HEK293T (cell line): ENCODE results near the gene PCNX3.

ENCODE experiments used
- ARNT ChIP-seq: fragments of 450-650 bp; IDR thresholded peaks from 2 replicates; pipeline ENCODE4 v1.6.1; 2017; ENCODE audit warnings: mild to moderate bottlenecking
- BHLHE40 ChIP-seq: fragments of 450-650 bp; IDR thresholded peaks from 2 replicates; pipeline ENCODE4 v1.6.1; 2016; ENCODE audit warnings: mild to moderate bottlenecking, moderate library complexity, borderline replicate concordance
- ELF4 ChIP-seq: fragments of 450-650 bp; IDR thresholded peaks from 2 replicates; pipeline ENCODE4 v1.6.1; 2017; ENCODE audit warnings: antibody characterized with exemption
- FOXA1 ChIP-seq: fragments of 450-650 bp; IDR thresholded peaks from 2 replicates; pipeline ENCODE4 v1.6.1; 2016; ENCODE audit warnings: mild to moderate bottlenecking
- FOXK2 ChIP-seq: fragments of 450-650 bp; IDR thresholded peaks from 2 replicates; pipeline ENCODE4 v1.6.1; 2016; ENCODE audit warnings: mild to moderate bottlenecking
- HDGF ChIP-seq: fragments of 450-650 bp; IDR thresholded peaks from 2 replicates; pipeline ENCODE4 v1.6.1; 2017; ENCODE audit warnings: antibody characterized with exemption, borderline replicate concordance
- NFRKB ChIP-seq: fragments of 450-650 bp; IDR thresholded peaks from 2 replicates; pipeline ENCODE4 v1.6.1; 2016; ENCODE audit warnings: mild to moderate bottlenecking, moderate library complexity
- PKNOX1 ChIP-seq: fragments of 450-650 bp; IDR thresholded peaks from 2 replicates; pipeline ENCODE4 v1.6.1; 2016
- SP1 ChIP-seq: fragments of 450-650 bp; IDR thresholded peaks from 2 replicates; pipeline ENCODE4 v1.6.1; 2017
- SUZ12 ChIP-seq: fragments of 450-650 bp; IDR thresholded peaks from 2 replicates; pipeline ENCODE4 v1.6.1; 2016; ENCODE audit warnings: mild to moderate bottlenecking
- ZNF384 ChIP-seq: fragments of 450-650 bp; IDR thresholded peaks from 2 replicates; pipeline ENCODE4 v1.6.1; 2016

- TF ChIP-seq BHLHE40 = no peak
- no peak for TF ChIP-seq HDGF
- TF ChIP-seq FOXA1 = no peak
- no peak for TF ChIP-seq SP1
- TF ChIP-seq FOXK2 = no peak
- no peak for TF ChIP-seq ELF4
- no peak for TF ChIP-seq PKNOX1
- no peak for TF ChIP-seq ZNF384
- TF ChIP-seq SUZ12 = no peak
- TF ChIP-seq NFRKB = no peak
- TF ChIP-seq ARNT = no peak
These were observed 11.6 kb downstream of the PCNX3 start for GRCh38 chr11:65627202-65627601.
